Endothelial cell (in vitro differentiated cells): ENCODE measurements around the gene CCDC126. TPM values are rescaled to one million over a fixed set of nuclear protein-coding genes. Genes with fewer than 3 reads are reported as not detected.

ENCODE experiments used
- DNase-seq: peaks from one replicate; pipeline ENCODE4 v3.0.0; 2021; ENCODE audit warnings: low spot score
- H3K27ac Mint-ChIP-seq: one replicate; pipeline ENCODE4 v1.8.0; 2021; ENCODE audit warnings: mixed read lengths, inconsistent platforms; ENCODE audit not compliant: unreplicated experiment
- H3K27me3 Mint-ChIP-seq: one replicate; pipeline ENCODE4 v1.8.0; 2021; ENCODE audit warnings: mild to moderate bottlenecking, moderate library complexity, mixed read lengths, inconsistent platforms; ENCODE audit not compliant: unreplicated experiment
- H3K36me3 Mint-ChIP-seq: one replicate; pipeline ENCODE4 v1.8.0; 2021; ENCODE audit warnings: mild to moderate bottlenecking, low read depth, mixed read lengths, inconsistent platforms; ENCODE audit not compliant: unreplicated experiment
- H3K4me1 Mint-ChIP-seq: one replicate; pipeline ENCODE4 v1.8.0; 2021; ENCODE audit warnings: mild to moderate bottlenecking, mixed read lengths, inconsistent platforms; ENCODE audit not compliant: unreplicated experiment
- H3K4me3 Mint-ChIP-seq: one replicate; pipeline ENCODE4 v1.8.0; 2021; ENCODE audit warnings: mild to moderate bottlenecking, mixed read lengths, inconsistent platforms; ENCODE audit not compliant: unreplicated experiment
- H3K9me3 Mint-ChIP-seq: one replicate; pipeline ENCODE4 v1.8.0; 2021; ENCODE audit warnings: mixed read lengths, inconsistent platforms; ENCODE audit not compliant: unreplicated experiment
- CTCF ChIP-seq: fragments of 200-600 bp; sonication (generic); IDR thresholded peaks from one replicate; pipeline ENCODE4 v1.5.0; 2021; ENCODE audit warnings: antibody characterized with exemption; ENCODE audit not compliant: unreplicated experiment
- total RNA-seq: library from RNA; stranded (reverse); fragmentation: NEBNext Ultra II Directional; extraction: Animal tissue kit (Norgen Biotek cat#: 25700); gene quantifications from one replicate; pipeline ENCODE4 v1.2.1, GENCODE V29; 2021; ENCODE audit not compliant: unreplicated experiment

Gene CCDC126
- total RNA-seq, 1 donor from 2014 or later, result 10.2 TPM

DNA sequence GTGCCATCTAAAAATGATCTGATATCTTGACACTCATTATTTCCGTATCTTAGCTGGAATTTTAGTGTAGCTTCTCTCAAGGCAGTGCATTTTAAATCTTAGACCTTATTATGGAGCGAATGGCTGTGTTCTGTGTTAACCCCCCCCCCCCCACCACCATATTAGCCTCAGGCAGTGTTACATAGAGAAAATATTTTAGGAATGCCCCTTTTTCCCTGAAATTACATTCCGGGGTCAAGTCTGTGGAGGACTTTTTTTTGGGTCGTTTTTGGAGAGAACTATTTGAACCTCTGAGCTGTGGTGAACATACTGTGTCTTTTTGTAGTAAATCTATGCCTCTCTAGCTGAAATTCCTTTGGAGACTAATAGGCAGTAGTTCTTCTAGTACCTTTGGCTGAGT lies 3.1 kb downstream of the CCDC126 start:
- H3K36me3 Mint-ChIP-seq, result peaks cover 6% of the 10 kb centered on the region
- H3K9me3 Mint-ChIP-seq, result no peaks in the 10 kb centered on the region
- no peak overlapping the region for H3K27ac Mint-ChIP-seq
- H3K4me1 Mint-ChIP-seq, result peaks cover 13% of the 10 kb centered on the region
- H3K4me3 Mint-ChIP-seq, result no peak overlapping the region
- no peak for TF ChIP-seq CTCF
- H3K27me3 Mint-ChIP-seq, result peaks cover 3% of the 10 kb centered on the region
- DNase-seq, result no peak

DNA sequence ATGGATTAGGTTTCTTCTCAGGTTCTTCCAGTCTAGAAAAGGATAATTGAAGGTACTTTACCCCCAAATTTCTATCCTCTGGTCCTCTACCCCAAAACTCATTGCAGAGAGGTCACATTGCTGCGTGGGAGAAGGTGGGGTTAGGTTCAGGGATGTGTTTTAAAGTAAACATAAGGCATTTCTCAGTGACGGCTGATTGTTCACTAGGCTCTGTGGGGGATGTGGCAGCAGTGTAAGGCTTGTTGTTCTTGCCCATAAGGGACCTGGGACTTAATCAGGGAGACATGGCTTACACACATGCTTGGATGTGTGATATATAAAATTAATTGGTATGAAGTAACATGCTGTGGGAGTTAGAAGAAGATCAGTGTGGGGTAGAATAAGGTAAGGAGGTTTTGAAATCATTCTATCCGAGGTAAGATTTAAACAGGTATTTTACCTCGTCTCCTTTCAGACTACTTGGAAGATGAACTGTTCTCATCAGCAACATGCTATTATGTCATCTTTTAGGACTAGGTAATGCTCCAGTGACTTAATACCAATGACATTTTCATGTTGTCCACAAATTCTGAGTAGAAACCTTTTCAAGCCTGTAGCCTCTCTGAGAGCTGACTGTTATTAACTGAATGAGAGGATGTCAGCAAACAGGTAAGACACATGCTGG lies 6.6 kb downstream of the CCDC126 start:
- Mint-ChIP-seq H3K4me3 (no peak overlapping the region), H3K4me1 (peaks cover 4% of the 10 kb centered on the region), H3K27me3 (peaks cover 2% of the 10 kb centered on the region), H3K9me3 (no peaks in the 10 kb centered on the region), H3K27ac (no peak overlapping the region), H3K36me3 (peaks cover 7% of the 10 kb centered on the region)
- TF ChIP-seq CTCF, result no peak
- DNase-seq, result no peak

DNA sequence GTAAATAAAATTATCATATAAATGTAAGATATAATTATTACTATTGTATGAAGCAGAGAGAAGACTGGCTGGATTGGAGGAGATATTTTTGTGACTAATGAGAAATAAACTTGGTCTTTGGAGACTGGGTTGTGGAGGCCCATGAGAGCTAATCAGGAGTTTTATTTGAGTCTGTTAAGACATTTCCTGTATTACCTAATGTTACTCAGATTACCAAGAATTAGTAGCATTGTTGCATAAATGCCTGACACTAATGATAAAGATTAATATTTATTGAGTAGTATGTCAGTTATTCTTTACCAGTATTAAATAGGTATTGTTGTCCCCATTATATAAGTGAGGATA lies 7.1 kb downstream of the CCDC126 start:
- H3K36me3 Mint-ChIP-seq, result peaks cover 7% of the 10 kb centered on the region

DNA sequence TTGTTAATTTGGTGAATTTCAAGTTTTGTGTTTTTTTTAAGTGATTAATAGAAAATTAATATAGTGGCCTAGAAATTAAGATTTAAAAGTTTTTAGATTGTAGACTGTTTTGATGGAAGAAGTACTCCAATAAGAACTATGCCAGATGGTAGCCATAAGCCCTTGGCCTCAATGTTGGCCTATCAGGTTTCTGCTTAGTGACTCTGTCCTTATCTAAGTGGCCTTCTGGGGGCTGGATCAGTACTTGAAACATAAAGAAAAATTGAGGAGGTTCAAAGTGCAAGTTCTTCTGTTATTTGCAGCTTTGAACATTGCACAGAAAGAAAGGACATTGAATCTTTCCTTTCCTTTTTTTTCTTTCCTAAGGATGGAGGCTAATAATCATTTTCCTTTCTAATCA lies 9.9 kb downstream of the CCDC126 start:
- H3K4me3 Mint-ChIP-seq, result no peak overlapping the region
- no peak for TF ChIP-seq CTCF
- H3K36me3 Mint-ChIP-seq, result peaks cover 7% of the 10 kb centered on the region
- H3K27me3 Mint-ChIP-seq, result peaks cover 4% of the 10 kb centered on the region
- no peak for DNase-seq
- H3K9me3 Mint-ChIP-seq, result no peaks in the 10 kb centered on the region
- H3K27ac Mint-ChIP-seq, result no peak overlapping the region
- H3K4me1 Mint-ChIP-seq, result no peaks in the 10 kb centered on the region

More for the DNA sequence above, 7.1 kb downstream of the CCDC126 start:
- peaks cover 4% of the 10 kb centered on the region for H3K27me3 Mint-ChIP-seq
- H3K27ac Mint-ChIP-seq, result no peak overlapping the region
- H3K9me3 Mint-ChIP-seq, result no peaks in the 10 kb centered on the region
- no peak for DNase-seq
- H3K4me1 Mint-ChIP-seq, result no peaks in the 10 kb centered on the region
- no peak overlapping the region for H3K4me3 Mint-ChIP-seq
- TF ChIP-seq CTCF, result no peak

DNA sequence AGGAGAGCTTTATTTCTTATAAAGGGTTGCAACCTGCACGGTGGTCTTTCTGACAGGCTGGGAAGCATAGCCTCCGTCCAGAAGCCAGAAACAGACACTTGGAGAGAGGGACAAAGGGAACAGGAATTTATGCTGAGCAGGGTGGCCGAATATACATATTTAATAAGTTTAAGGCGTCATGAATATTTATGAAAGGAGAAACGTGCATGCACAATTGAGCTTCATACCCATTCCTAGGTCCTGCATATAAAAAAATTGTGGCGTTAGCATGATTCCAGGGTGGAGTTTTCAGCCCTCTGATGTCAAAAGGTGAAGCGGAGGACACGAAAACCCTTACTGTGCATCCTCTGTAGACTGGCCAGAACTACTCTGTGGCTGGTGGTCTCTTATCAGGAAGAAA lies 10.7 kb downstream of the CCDC126 start:
- TF ChIP-seq CTCF, result no peak
- Mint-ChIP-seq H3K27me3 (peaks cover 4% of the 10 kb centered on the region), H3K36me3 (peaks cover 9% of the 10 kb centered on the region), H3K4me1 (no peaks in the 10 kb centered on the region), H3K27ac (no peak overlapping the region), H3K9me3 (no peaks in the 10 kb centered on the region), H3K4me3 (no peak overlapping the region)
- no peak for DNase-seq
